Kidney (tissue), 14 donors: ENCODE results near the gene LTBP4. TPM values are rescaled to one million over a fixed set of nuclear protein-coding genes. Genes with fewer than 3 reads are reported as not detected.

ENCODE experiments used
- DNase-seq, 5 donors: peaks; one replicate each; pipeline ENCODE4 v3.0.0-alpha.2; 2013 to 2020
- FAIRE-seq: peaks from 2 replicates; lab custom pipeline; 2012; peaks lifted over from hg19 to GRCh38; lab: Jason Lieb, UNC
- H3K27ac ChIP-seq, 2 donors: one replicate each; pipeline ENCODE4 v1.7.0; 2013; ENCODE audit warnings: low read depth in 2 of 2, low read length in 2 of 2, inconsistent platforms in 1 of 2
- H3K27me3 ChIP-seq: one replicate; pipeline ENCODE4 v1.7.1; 2013; ENCODE audit warnings: low read length, inconsistent platforms; ENCODE audit not compliant: control insufficient read depth, insufficient read depth
- H3K36me3 ChIP-seq, 3 donors: one replicate each; pipeline versions ENCODE4 v1.7.0 to v1.7.1; 2013; ENCODE audit warnings: low read length in 3 of 3, control low read depth in 1 of 3, inconsistent platforms in 1 of 3; ENCODE audit not compliant: insufficient read depth in 3 of 3, control insufficient read depth in 2 of 3
- H3K4me1 ChIP-seq, 3 donors: one replicate each; pipeline versions ENCODE4 v1.7.0 to v1.7.1; 2013; ENCODE audit warnings: low read length in 3 of 3, inconsistent platforms in 1 of 3, low read depth in 1 of 3; ENCODE audit not compliant: control insufficient read depth in 2 of 3, insufficient read depth in 2 of 3
- H3K4me3 ChIP-seq, 3 donors: one replicate each; pipeline versions ENCODE4 v1.7.0 to v1.8.1; 2013; ENCODE audit warnings: low read length in 3 of 3, control low read depth in 1 of 3, inconsistent platforms in 1 of 3
- H3K9ac ChIP-seq, 3 donors: one replicate each; pipeline versions ENCODE4 v1.7.0 to v1.7.1; 2013; ENCODE audit warnings: low read length in 3 of 3, control low read depth in 1 of 3, inconsistent platforms in 1 of 3
- H3K9me3 ChIP-seq, 3 donors: one replicate each; pipeline versions ENCODE4 v1.7.0 to v1.7.1; 2013; ENCODE audit warnings: low read length in 3 of 3, control low read depth in 1 of 3, inconsistent platforms in 1 of 3; ENCODE audit not compliant: control insufficient read depth in 2 of 3, insufficient read depth in 1 of 3
- CTCF ChIP-seq: IDR thresholded peaks from 3 replicates; pipeline ENCODE4 v1.5.1; 2012; ENCODE audit warnings: mild to moderate bottlenecking, moderate library complexity, borderline replicate concordance; ENCODE audit not compliant: insufficient read depth; ENCODE audit errors: extremely low read depth
- intact Hi-C: fragments of 100-400 bp; cut with DNase I; formaldehyde crosslinking; loops from one replicate; pipeline ENCODE4 v1.11.1; 2022
- polyA plus RNA-seq: library from polyadenylated mRNA; stranded (reverse); fragments of 350-450 nt; fragmentation: Illumina TruSeq; extraction: RNeasy Lipid Tissue Mini Kit (QIAGEN cat#74804); gene quantifications from one replicate; pipeline ENCODE4 v1.2.3, GENCODE V29; 2014; ENCODE audit warnings: low read depth, low replicate concordance; ENCODE audit not compliant: insufficient read depth
- total RNA-seq: library from RNA; stranded (reverse); fragmentation: NEBNext Ultra II Directional; extraction: Animal tissue kit (Norgen Biotek cat#: 25700); gene quantifications from one replicate; pipeline ENCODE4 v1.2.1, GENCODE V29; 2021
- donor health status: control.
- donor health status: control.
- donor health status: control.
- donor health status: control.
- donor health status: control.
- donor health status: DM: yes; HTN: yes; CAD: no.
- donor health status: Normal renal cell carcinoma (clear cell type).

Gene LTBP4
- total and polyA plus RNA-seq, 2 donors from 2014 or later, result 52.1 to 155 TPM

GRCh38 chr19:40662925-40663694 lies 61.9 kb downstream of the LTBP4 start:
- no peaks in the 10 kb centered on the region for H3K9me3 ChIP-seq
- H3K27ac ChIP-seq, result peak overlapping the region; percentile 79 to 80
- H3K9ac ChIP-seq, result peak overlapping the region in 1 of 3 donors; percentile 55
- intact Hi-C loops, result loop anchor here (10.0 kb wide), 1 partner anchor 142 kb away; no protein-coding TSS in a partner anchor
- no peaks in the 10 kb centered on the region for H3K27me3 ChIP-seq
- H3K4me3 ChIP-seq, result peak overlapping the region; percentile 33 to 64 (median 50)
- H3K4me1 ChIP-seq, result peaks cover 0 to 7% (median 0%) of the 10 kb centered on the region in 3 donors
- FAIRE-seq, result no peak
- no peak for TF ChIP-seq CTCF
- no peaks in the 10 kb centered on the region for H3K36me3 ChIP-seq
- DNase-seq, result peak; percentile 90 to 97 (median 93)

- Histone ChIP-seq H3K9me3 (no peaks in the 10 kb centered on the region), H3K4me1 (peaks cover 0 to 7% (median 0%) of the 10 kb centered on the region in 3 donors), H3K4me3 (peak overlapping the region; percentile 9 to 64 (median 50)), H3K27ac (peak overlapping the region; percentile 71 to 79), H3K36me3 (peaks cover 0 to 3% (median 1%) of the 10 kb centered on the region in 3 donors), H3K27me3 (no peaks in the 10 kb centered on the region), H3K9ac (peak overlapping the region in 1 of 3 donors; percentile 55)
- TF ChIP-seq CTCF, result no peak
- DNase-seq, result peak in 2 of 5 donors; percentile 29 to 75
- FAIRE-seq, result no peak
- intact Hi-C loops, result loop anchor here (10.0 kb wide), 1 partner anchor 141 kb away; no protein-coding TSS in a partner anchor
Observed at GRCh38 chr19:40663695-40664692, 62.8 kb downstream of the LTBP4 start.

- Histone ChIP-seq H3K4me3 (no peak overlapping the region), H3K4me1 (peaks cover 0 to 7% (median 0%) of the 10 kb centered on the region in 3 donors), H3K27me3 (no peaks in the 10 kb centered on the region), H3K9me3 (peaks cover 0 to 3% (median 0%) of the 10 kb centered on the region in 3 donors), H3K36me3 (peaks cover 7 to 10% (median 10%) of the 10 kb centered on the region in 3 donors), H3K27ac (no peak overlapping the region), H3K9ac (no peak overlapping the region)
- TF ChIP-seq CTCF, result no peak
- intact Hi-C loops, result loop anchor here (10.0 kb wide), 1 partner anchor 138 kb away; no protein-coding TSS in a partner anchor
- no peak for FAIRE-seq
- peak in 1 of 5 donors; percentile 65 for DNase-seq
Observed at GRCh38 chr19:40666803-40667438, 65.8 kb downstream of the LTBP4 start.
